MG63 (cell line): ENCODE data around the gene OR7D2. TPM values are rescaled to one million over a fixed set of nuclear protein-coding genes. Genes with fewer than 3 reads are reported as not detected.

Source experiments
- DNase-seq: peaks from one replicate; pipeline ENCODE4 v3.0.0-alpha.2; 2020
- H3K27me3 ChIP-seq: fragments of 250-450 bp; sonication (Bioruptor Pico); 2 replicates; pipeline ENCODE4 v1.5.1; 2020; ENCODE audit warnings: mild to moderate bottlenecking, moderate library complexity
- H3K36me3 ChIP-seq: fragments of 250-450 bp; sonication (Bioruptor Pico); 2 replicates; pipeline ENCODE4 v1.5.1; 2020; ENCODE audit warnings: mild to moderate bottlenecking, moderate library complexity
- H3K4me3 ChIP-seq: fragments of 250-450 bp; sonication (Bioruptor Pico); 2 replicates; pipeline ENCODE4 v1.5.1; 2020; ENCODE audit warnings: mild to moderate bottlenecking, moderate library complexity
- H3K9me3 ChIP-seq: fragments of 250-450 bp; sonication (Bioruptor Pico); 2 replicates; pipeline ENCODE4 v1.5.1; 2020; ENCODE audit warnings: mild to moderate bottlenecking, moderate library complexity
- total RNA-seq: library from RNA; depleted of rRNA; stranded (reverse); fragments of >200 nt; shearing (Covaris generic); gene quantifications from 2 replicates; pipeline ENCODE4 v1.2.3, GENCODE V29; 2014; ENCODE audit warnings: low replicate concordance; rRNA removed

Gene OR7D2
- not detected in 2 replicates for total RNA-seq

- no peak within 1 kb of the TSS for H3K4me3 ChIP-seq
- no peaks in the 10 kb centered on the region; the same call in 1 of the 2 replicates for H3K9me3 ChIP-seq
- H3K27me3 ChIP-seq: peaks cover 4% of the 10 kb centered on the region
- H3K36me3 ChIP-seq: no peaks in the 10 kb centered on the region
- no peak for DNase-seq
Measured at GRCh38 chr19:9178901-9179300, at the start of gene OR7D2. TSS of gene OR7D2 (plus strand) at chr19:9178979. CDS start at chr19:9185782, 6,803 bp downstream.

- no peaks in the 10 kb centered on the region; the same call in none of the 2 replicates for H3K27me3 ChIP-seq
Measured at GRCh38 chr19:9130965-9131364, 47.8 kb upstream of the OR7D2 start.

GRCh38 chr19:9132422-9132821, 46.4 kb upstream of the OR7D2 start:
- Histone ChIP-seq H3K9me3 (no peaks in the 10 kb centered on the region), H3K27me3 (no peaks in the 10 kb centered on the region), H3K4me3 (no peak overlapping the region), H3K36me3 (no peaks in the 10 kb centered on the region)
- no peak for DNase-seq

More at GRCh38 chr19:9130965-9131364, 47.8 kb upstream of the OR7D2 start:
- DNase-seq: no peak
- no peaks in the 10 kb centered on the region for H3K36me3 ChIP-seq
- no peaks in the 10 kb centered on the region for H3K9me3 ChIP-seq
- no peak overlapping the region for H3K4me3 ChIP-seq

GRCh38 chr19:9139609-9140158, 39.1 kb upstream of the OR7D2 start:
- Histone ChIP-seq H3K4me3 (peak overlapping the region; percentile 95), H3K9me3 (peaks cover 36% of the 10 kb centered on the region), H3K27me3 (no peaks in the 10 kb centered on the region), H3K36me3 (peaks cover 41% of the 10 kb centered on the region)
- DNase-seq: no peak

- peaks cover 42% of the 10 kb centered on the region for H3K9me3 ChIP-seq
- DNase-seq: peak; percentile 96
Measured at GRCh38 chr19:9140159-9140874, 38.5 kb upstream of the OR7D2 start, which contains the start of gene ZNF317. TSS of gene ZNF317 (plus strand) at chr19:9140397. CDS start at chr19:9156017, 15,620 bp downstream.

GRCh38 chr19:9144920-9145319, 33.9 kb upstream of the OR7D2 start:
- H3K27me3 ChIP-seq: no peaks in the 10 kb centered on the region
- H3K4me3 ChIP-seq: no peak overlapping the region
- DNase-seq: no peak
- peaks cover 87% of the 10 kb centered on the region for H3K36me3 ChIP-seq
- peaks cover 84% of the 10 kb centered on the region for H3K9me3 ChIP-seq

More at GRCh38 chr19:9140159-9140874, 38.5 kb upstream of the OR7D2 start, which contains the start of gene ZNF317:
- Histone ChIP-seq H3K27me3 (no peaks in the 10 kb centered on the region), H3K36me3 (peaks cover 48% of the 10 kb centered on the region), H3K4me3 (peak within 1 kb of the TSS; percentile 95)

- Histone ChIP-seq H3K4me3 (no peak overlapping the region), H3K9me3 (peaks cover 92% of the 10 kb centered on the region), H3K27me3 (no peaks in the 10 kb centered on the region), H3K36me3 (peaks cover 92% of the 10 kb centered on the region)
- no peak for DNase-seq
Measured at GRCh38 chr19:9146882-9147281, 31.9 kb upstream of the OR7D2 start.

- no peak for DNase-seq
- H3K36me3 ChIP-seq: peaks cover 93% of the 10 kb centered on the region
- no peak overlapping the region for H3K4me3 ChIP-seq
- H3K27me3 ChIP-seq: no peaks in the 10 kb centered on the region
- H3K9me3 ChIP-seq: peaks cover 93% of the 10 kb centered on the region
Measured at GRCh38 chr19:9148697-9149096, 30.1 kb upstream of the OR7D2 start.

- peak; percentile 30 for DNase-seq
- Histone ChIP-seq H3K27me3 (no peaks in the 10 kb centered on the region), H3K4me3 (no peak overlapping the region), H3K9me3 (peaks cover 93% of the 10 kb centered on the region), H3K36me3 (peaks cover 93% of the 10 kb centered on the region)
Measured at GRCh38 chr19:9149997-9150396, 28.8 kb upstream of the OR7D2 start.

GRCh38 chr19:9150650-9151049, 28.1 kb upstream of the OR7D2 start:
- peaks cover 93% of the 10 kb centered on the region for H3K36me3 ChIP-seq
- H3K27me3 ChIP-seq: no peaks in the 10 kb centered on the region
- H3K9me3 ChIP-seq: peaks cover 93% of the 10 kb centered on the region
- H3K4me3 ChIP-seq: no peak overlapping the region
- DNase-seq: no peak

- Histone ChIP-seq H3K9me3 (peaks cover 95% of the 10 kb centered on the region), H3K27me3 (no peaks in the 10 kb centered on the region), H3K4me3 (no peak overlapping the region), H3K36me3 (peaks cover 98% of the 10 kb centered on the region)
- DNase-seq: no peak
Measured at GRCh38 chr19:9151367-9151766, 27.4 kb upstream of the OR7D2 start.

GRCh38 chr19:9155591-9155990, 23.2 kb upstream of the OR7D2 start:
- Histone ChIP-seq H3K36me3 (peaks cover 100% of the 10 kb centered on the region), H3K27me3 (no peaks in the 10 kb centered on the region), H3K9me3 (peaks cover 78% of the 10 kb centered on the region), H3K4me3 (no peak overlapping the region)
- no peak for DNase-seq

GRCh38 chr19:9156304-9156703, 22.5 kb upstream of the OR7D2 start:
- Histone ChIP-seq H3K36me3 (peaks cover 100% of the 10 kb centered on the region), H3K4me3 (no peak overlapping the region), H3K27me3 (no peaks in the 10 kb centered on the region), H3K9me3 (peaks cover 79% of the 10 kb centered on the region)
- no peak for DNase-seq

GRCh38 chr19:9159891-9160290, 18.9 kb upstream of the OR7D2 start:
- no peak overlapping the region for H3K4me3 ChIP-seq
- peaks cover 60% of the 10 kb centered on the region for H3K9me3 ChIP-seq
- peaks cover 100% of the 10 kb centered on the region for H3K36me3 ChIP-seq
- no peak for DNase-seq
- H3K27me3 ChIP-seq: no peaks in the 10 kb centered on the region

- H3K4me3 ChIP-seq: no peak overlapping the region
- H3K9me3 ChIP-seq: peaks cover 45% of the 10 kb centered on the region
- H3K27me3 ChIP-seq: no peaks in the 10 kb centered on the region
- peaks cover 98% of the 10 kb centered on the region for H3K36me3 ChIP-seq
- no peak for DNase-seq
Measured at GRCh38 chr19:9161427-9161826, 17.4 kb upstream of the OR7D2 start.

GRCh38 chr19:9165261-9165660, 13.5 kb upstream of the OR7D2 start:
- H3K27me3 ChIP-seq: no peaks in the 10 kb centered on the region
- H3K4me3 ChIP-seq: no peak overlapping the region
- DNase-seq: no peak
- H3K9me3 ChIP-seq: peaks cover 24% of the 10 kb centered on the region
- peaks cover 60% of the 10 kb centered on the region for H3K36me3 ChIP-seq

- peaks cover 44% of the 10 kb centered on the region for H3K36me3 ChIP-seq
- H3K4me3 ChIP-seq: no peak overlapping the region
- H3K27me3 ChIP-seq: no peaks in the 10 kb centered on the region
- DNase-seq: no peak
- H3K9me3 ChIP-seq: peaks cover 10% of the 10 kb centered on the region
Measured at GRCh38 chr19:9166846-9167245, 11.9 kb upstream of the OR7D2 start.
